BLaER1 treated with 17β-estradiol and CSF1 and Interleukin-3, amounts not matched to agents 10 nM and 100 nM (cell line): ENCODE measurements around the gene RHBDL1.

Source experiments
- H3K27ac ChIP-seq, 11 experiments: shearing (Covaris generic); formaldehyde crosslinking; 2 replicates each; pipeline ENCODE4 v1.8.1; 2022
- H3K27me3 ChIP-seq, 11 experiments: shearing (Covaris generic); formaldehyde crosslinking; 2 replicates each; pipeline ENCODE4 v1.8.1; 2022
- H3K36me3 ChIP-seq, 11 experiments: shearing (Covaris generic); formaldehyde crosslinking; 2 replicates each; pipeline ENCODE4 v1.8.1; 2022
- H3K4me1 ChIP-seq, 10 experiments: shearing (Covaris generic); formaldehyde crosslinking; 2 replicates each; pipeline ENCODE4 v1.8.1; 2022
- H3K4me2 ChIP-seq, 11 experiments: shearing (Covaris generic); formaldehyde crosslinking; 2 replicates each; pipeline ENCODE4 v1.8.1; 2022
- H3K4me3 ChIP-seq, 10 experiments: shearing (Covaris generic); formaldehyde crosslinking; 2 replicates each; pipeline ENCODE4 v1.8.1; 2022
- H3K9ac ChIP-seq, 11 experiments: shearing (Covaris generic); formaldehyde crosslinking; 2 replicates each; pipeline ENCODE4 v1.8.1; 2022
- H3K9me3 ChIP-seq, 11 experiments: shearing (Covaris generic); formaldehyde crosslinking; replicated peaks in 1 of 11; 2 replicates each; pipeline ENCODE4 v1.8.1; 2022
- H4K20me1 ChIP-seq, 11 experiments: shearing (Covaris generic); formaldehyde crosslinking; 2 replicates each; pipeline ENCODE4 v1.8.1; 2022
- Cebpa-rat ChIP-seq, 11 experiments: shearing (Covaris generic); IDR thresholded peaks; 2 replicates each; pipeline ENCODE4 v1.8.1; 2022

Gene RHBDL1

GRCh38 chr16:695355-696089, 20.1 kb downstream of the RHBDL1 start:
- Histone ChIP-seq H3K36me3 (no peaks in the 10 kb centered on the region), H3K4me1 (peaks cover 23 to 33% (median 30%) of the 10 kb centered on the region in 10 experiments), H3K9me3 (no peaks in the 10 kb centered on the region), H4K20me1 (peaks cover 0 to 50% (median 24%) of the 10 kb centered on the region in 11 experiments; a peak in 14 of 22 replicates), H3K27me3 (peaks cover 92 to 98% (median 97%) of the 10 kb centered on the region in 11 experiments), H3K4me3 (peak overlapping the region; percentile 40 to 67 (median 52)), H3K9ac (no peak overlapping the region), H3K4me2 (peak overlapping the region; percentile 81 to 99 (median 95)), H3K27ac (no peak overlapping the region)
- TF ChIP-seq Cebpa-rat (IDR thresholded peaks at IDR 0.05) = no peak

- Histone ChIP-seq H3K4me2 (no peak overlapping the region), H3K4me1 (peaks cover 17 to 22% (median 20%) of the 10 kb centered on the region in 10 experiments), H3K27me3 (peaks cover 97 to 100% (median 99%) of the 10 kb centered on the region in 11 experiments), H4K20me1 (peaks cover 0 to 76% (median 47%) of the 10 kb centered on the region in 11 experiments; a peak in 17 of 22 replicates), H3K4me3 (no peak overlapping the region), H3K9me3 (no peaks in the 10 kb centered on the region), H3K9ac (no peak overlapping the region), H3K36me3 (no peaks in the 10 kb centered on the region), H3K27ac (no peak overlapping the region)
- TF ChIP-seq Cebpa-rat (IDR thresholded peaks at IDR 0.05) = no peak
These were observed 23.6 kb downstream of the RHBDL1 start for GRCh38 chr16:698911-699671.

GRCh38 chr16:700684-701584, 25.5 kb downstream of the RHBDL1 start:
- Histone ChIP-seq H3K9me3 (no peaks in the 10 kb centered on the region), H3K36me3 (no peaks in the 10 kb centered on the region), H3K9ac (no peak overlapping the region), H3K27ac (no peak overlapping the region), H3K27me3 (peaks cover 97 to 100% (median 100%) of the 10 kb centered on the region in 11 experiments), H3K4me1 (peaks cover under 1 to 15% (median 7%) of the 10 kb centered on the region in 10 experiments; a peak in 19 of 20 replicates), H3K4me3 (no peak overlapping the region), H4K20me1 (peaks cover 0 to 79% (median 49%) of the 10 kb centered on the region in 11 experiments; a peak in 17 of 22 replicates), H3K4me2 (no peak overlapping the region)
- TF ChIP-seq Cebpa-rat (IDR thresholded peaks at IDR 0.05) = no peak

- Histone ChIP-seq H4K20me1 (peaks cover 0 to 91% (median 61%) of the 10 kb centered on the region in 11 experiments; a peak in 17 of 22 replicates), H3K4me3 (no peak overlapping the region), H3K36me3 (no peaks in the 10 kb centered on the region), H3K27me3 (peaks cover 100% of the 10 kb centered on the region in 11 experiments), H3K4me2 (no peak overlapping the region), H3K27ac (no peak overlapping the region), H3K9ac (no peak overlapping the region), H3K4me1 (peaks cover 0 to 23% (median 11%) of the 10 kb centered on the region in 10 experiments; a peak in 15 of 20 replicates), H3K9me3 (no peaks in the 10 kb centered on the region)
- TF ChIP-seq Cebpa-rat (IDR thresholded peaks at IDR 0.05) = no peak
These were observed 26.9 kb downstream of the RHBDL1 start for GRCh38 chr16:702341-702740.

- Histone ChIP-seq H3K4me2 (no peak overlapping the region), H3K4me3 (no peak overlapping the region), H3K27me3 (peaks cover 100% of the 10 kb centered on the region in 11 experiments), H3K27ac (no peak overlapping the region), H3K9me3 (no peaks in the 10 kb centered on the region), H3K36me3 (no peaks in the 10 kb centered on the region), H3K9ac (no peak overlapping the region), H4K20me1 (peaks cover 0 to 96% (median 69%) of the 10 kb centered on the region in 11 experiments; a peak in 17 of 22 replicates), H3K4me1 (peaks cover 0 to 23% (median 11%) of the 10 kb centered on the region in 10 experiments; a peak in 15 of 20 replicates)
- TF ChIP-seq Cebpa-rat (IDR thresholded peaks at IDR 0.05) = no peak
These were observed 27.9 kb downstream of the RHBDL1 start for GRCh38 chr16:703406-703805.

- no peaks in the 10 kb centered on the region for H3K36me3 ChIP-seq
- no peak overlapping the region for H3K4me3 ChIP-seq
- H3K4me1 ChIP-seq = peaks cover 0 to 23% (median 11%) of the 10 kb centered on the region in 10 experiments; a peak in 15 of 20 replicates
- no peak for TF ChIP-seq Cebpa-rat (IDR thresholded peaks at IDR 0.05)
- no peak overlapping the region for H3K27ac ChIP-seq
- no peaks in the 10 kb centered on the region for H3K9me3 ChIP-seq
- H3K9ac ChIP-seq = no peak overlapping the region
- peaks cover 100% of the 10 kb centered on the region in 11 experiments for H3K27me3 ChIP-seq
- peaks cover 0 to 96% (median 73%) of the 10 kb centered on the region in 11 experiments; a peak in 17 of 22 replicates for H4K20me1 ChIP-seq
- no peak overlapping the region for H3K4me2 ChIP-seq
These were observed 28.6 kb downstream of the RHBDL1 start for GRCh38 chr16:704047-704446.

- Histone ChIP-seq H3K9ac (no peak overlapping the region), H3K9me3 (no peaks in the 10 kb centered on the region), H3K4me1 (peaks cover 0 to 29% (median 15%) of the 10 kb centered on the region in 10 experiments; a peak in 16 of 20 replicates), H3K4me2 (peak overlapping the region in 7 of 11 experiments; percentile 3 to 88 (median 39); a peak in 9 of 22 replicates), H4K20me1 (peaks cover 0 to 98% (median 76%) of the 10 kb centered on the region in 11 experiments; a peak in 18 of 22 replicates), H3K36me3 (no peaks in the 10 kb centered on the region), H3K27me3 (peaks cover 100% of the 10 kb centered on the region in 11 experiments), H3K4me3 (peak overlapping the region in 3 of 10 experiments; percentile 24 to 62 (median 31); a peak in 3 of 20 replicates), H3K27ac (no peak overlapping the region)
- no peak for TF ChIP-seq Cebpa-rat (IDR thresholded peaks at IDR 0.05)
These were observed 29.3 kb downstream of the RHBDL1 start for GRCh38 chr16:704552-705380.
